ENCODE results near the gene SPDYE6.

The SPDYE6 gene

GRCh38 chr7:102313997-102314780, 42.1 kb downstream of the SPDYE6 start:
- H3K27me3 ChIP-seq, result no peaks in the 10 kb centered on the region
- H3K4me1 ChIP-seq (ENCODE audit: control insufficient read depth in 1 of 2, insufficient read depth in 1 of 2, low read depth in 1 of 2, low read length in 1 of 2), result no peaks in the 10 kb centered on the region
- H3K36me3 ChIP-seq, result peaks cover 4% of the 10 kb centered on the region
- TF ChIP-seq CTCF (IDR thresholded peaks at IDR 0.05), result no peak
- H3K4me3 ChIP-seq (ENCODE audit: low read depth in 1 of 2, low read length in 1 of 2), result no peak overlapping the region
- no peaks in the 10 kb centered on the region for H3K9me3 ChIP-seq
- no peak overlapping the region for H3K27ac ChIP-seq

- Histone ChIP-seq H3K36me3 (peaks cover 4% of the 10 kb centered on the region), H3K27me3 (no peaks in the 10 kb centered on the region), H3K9me3 (no peaks in the 10 kb centered on the region), H3K4me3 (ENCODE audit: low read depth in 1 of 2, low read length in 1 of 2) (no peak overlapping the region), H3K27ac (no peak overlapping the region), H3K4me1 (ENCODE audit: control insufficient read depth in 1 of 2, insufficient read depth in 1 of 2, low read depth in 1 of 2, low read length in 1 of 2) (peaks cover 0 to under 1% of the 10 kb centered on the region in 2 experiments)
- no peak for TF ChIP-seq CTCF (IDR thresholded peaks at IDR 0.05)
Measured at GRCh38 chr7:102312317-102312716, 43.9 kb downstream of the SPDYE6 start.

- Histone ChIP-seq H3K36me3 (peaks cover 4% of the 10 kb centered on the region), H3K27ac (no peak overlapping the region), H3K9me3 (no peaks in the 10 kb centered on the region), H3K27me3 (no peaks in the 10 kb centered on the region), H3K4me1 (ENCODE audit: control insufficient read depth in 1 of 2, insufficient read depth in 1 of 2, low read depth in 1 of 2, low read length in 1 of 2) (peaks cover 5 to 6% of the 10 kb centered on the region in 2 experiments), H3K4me3 (ENCODE audit: low read depth in 1 of 2, low read length in 1 of 2) (no peak overlapping the region)
- TF ChIP-seq CTCF (IDR thresholded peaks at IDR 0.05), result no peak
Measured at GRCh38 chr7:102310414-102310815, 45.8 kb downstream of the SPDYE6 start.

- no peak for TF ChIP-seq CTCF (IDR thresholded peaks at IDR 0.05)
Measured at GRCh38 chr7:102306916-102307677, 49.1 kb downstream of the SPDYE6 start.

GRCh38 chr7:102305414-102306268, 50.6 kb downstream of the SPDYE6 start:
- no peaks in the 10 kb centered on the region for H3K27me3 ChIP-seq
- H3K27ac ChIP-seq, result no peak overlapping the region

More at GRCh38 chr7:102306916-102307677, 49.1 kb downstream of the SPDYE6 start:
- no peaks in the 10 kb centered on the region for H3K9me3 ChIP-seq
- H3K4me1 ChIP-seq (ENCODE audit: control insufficient read depth in 1 of 2, insufficient read depth in 1 of 2, low read depth in 1 of 2, low read length in 1 of 2), result peaks cover 5 to 6% of the 10 kb centered on the region in 2 experiments
- no peak overlapping the region for H3K4me3 ChIP-seq (ENCODE audit: low read depth in 1 of 2, low read length in 1 of 2)
- H3K27ac ChIP-seq, result no peak overlapping the region
- H3K36me3 ChIP-seq, result no peaks in the 10 kb centered on the region
- no peaks in the 10 kb centered on the region for H3K27me3 ChIP-seq

More at GRCh38 chr7:102305414-102306268, 50.6 kb downstream of the SPDYE6 start:
- TF ChIP-seq CTCF (IDR thresholded peaks at IDR 0.05), result no peak
- Histone ChIP-seq H3K4me3 (ENCODE audit: low read depth in 1 of 2, low read length in 1 of 2) (no peak overlapping the region), H3K9me3 (no peaks in the 10 kb centered on the region), H3K4me1 (ENCODE audit: control insufficient read depth in 1 of 2, insufficient read depth in 1 of 2, low read depth in 1 of 2, low read length in 1 of 2) (peaks cover 5 to 6% of the 10 kb centered on the region in 2 experiments), H3K36me3 (no peaks in the 10 kb centered on the region)

Measured in neutrophil (primary cell).